Spinal cord (tissue), 10 donors: Measurements from ENCODE around the gene KCNJ10. TPM values are rescaled to one million over a fixed set of nuclear protein-coding genes. Genes with fewer than 3 reads are reported as not detected.

Experiments
- DNase-seq, 6 donors: peaks; one replicate each; pipeline versions ENCODE4 v3.0.0 to v3.0.0-alpha.2; 2013 to 2015; ENCODE audit warnings: low spot score in 6 of 6, low read depth in 4 of 6
- H3K27ac ChIP-seq: one replicate; pipeline ENCODE4 v1.5.1; 2013; ENCODE audit warnings: low read depth, low read length, control low read depth
- H3K27me3 ChIP-seq: one replicate; pipeline ENCODE4 v1.6.1; 2013; ENCODE audit warnings: low read length; ENCODE audit not compliant: control insufficient read depth, insufficient read depth
- H3K36me3 ChIP-seq: one replicate; pipeline ENCODE4 v1.6.1; 2013; ENCODE audit warnings: low read length; ENCODE audit not compliant: control insufficient read depth, insufficient read depth
- H3K4me1 ChIP-seq: one replicate; pipeline ENCODE4 v1.6.1; 2013; ENCODE audit warnings: low read length; ENCODE audit not compliant: control insufficient read depth, insufficient read depth
- H3K4me3 ChIP-seq: one replicate; pipeline ENCODE4 v1.5.1; 2013; ENCODE audit warnings: low read depth, low read length, control low read depth
- H3K9me3 ChIP-seq: one replicate; pipeline ENCODE4 v1.6.1; 2013; ENCODE audit warnings: low read length; ENCODE audit not compliant: control insufficient read depth, insufficient read depth
- WGBS: methylation state at CpG from one replicate; pipeline ENCODE4 v1.1.5; 2013; ENCODE audit warnings: missing lambda C conversion rate; ENCODE audit not compliant: insufficient coverage; 5-methylcytosine and 5-hydroxymethylcytosine counted together
- polyA plus RNA-seq, 2 donors: library from polyadenylated mRNA; unstranded; fragments of 120-200 nt; gene quantifications; one replicate each; pipeline ENCODE4 v1.2.1, GENCODE V29; 2013; ENCODE audit not compliant: insufficient read length in 2 of 2
- total RNA-seq, 2 donors: library from RNA; depleted of rRNA in 1 of 2; stranded (reverse); fragments of 120-200 nt in 1 of 2; fragments of >200 nt in 1 of 2; gene quantifications; one replicate each; pipeline versions ENCODE4 v1.2.3 to v1.2.4, GENCODE V29; 2013 to 2014
- donor health status: healthy.

KCNJ10 gene
- total and polyA plus RNA-seq, 4 donors, result 14.9 to 81.6 (median 42.8) TPM

DNA sequence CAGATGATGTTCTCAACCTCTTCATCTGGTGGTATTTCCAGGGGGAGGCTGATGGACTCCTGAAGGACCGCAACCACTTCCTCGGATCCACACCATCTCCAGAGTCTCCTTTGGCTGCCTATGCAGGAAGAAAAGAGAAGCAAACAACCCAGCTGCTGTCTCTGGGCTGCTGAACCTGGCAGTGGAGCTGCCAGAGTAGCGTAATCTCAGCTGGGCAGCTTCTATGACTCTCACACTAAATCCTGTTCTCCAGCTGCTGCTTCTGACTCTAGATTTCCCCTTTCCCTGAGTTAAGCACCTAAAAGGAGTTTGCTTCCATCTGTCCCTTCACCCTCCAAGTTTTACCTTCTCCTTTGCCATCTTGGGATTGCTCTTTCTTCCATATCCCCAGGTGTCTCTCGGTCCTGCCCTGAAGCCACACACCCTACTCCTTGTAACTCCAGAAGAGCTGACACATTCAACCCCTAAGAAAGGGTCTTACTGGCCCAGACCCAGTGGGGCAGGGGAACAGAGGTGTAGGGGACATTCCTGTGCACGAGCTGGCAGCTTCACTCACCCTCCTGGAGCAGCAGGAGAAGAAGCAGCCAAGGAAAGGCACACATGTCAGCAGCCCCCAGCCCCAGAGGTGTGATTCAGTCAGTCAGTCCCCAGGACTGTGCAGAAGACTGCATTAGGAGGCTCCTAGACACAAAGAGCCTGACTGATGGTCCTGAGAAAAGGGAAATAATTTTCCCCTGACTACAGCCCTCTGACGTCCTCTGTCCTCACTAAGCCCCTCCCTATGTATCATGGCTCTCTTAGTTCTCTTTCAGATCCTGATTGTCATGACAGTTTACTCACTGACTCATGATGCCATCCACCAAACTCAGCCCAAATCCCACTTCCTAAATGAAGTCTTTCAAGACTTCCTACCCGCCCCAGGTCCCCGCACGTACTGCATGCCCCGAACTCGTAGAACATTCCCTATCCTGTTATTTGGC is 116.1 kb downstream of the KCNJ10 start, which contains the start of gene SLAMF9:
Gene SLAMF9 (minus strand): TSS at position 702 of the 980 bp plus-strand sequence. CDS start 100 bp downstream, at position 602.
- no peak for DNase-seq
- Histone ChIP-seq H3K27me3 (no peaks in the 10 kb centered on the region), H3K4me1 (peaks cover 4% of the 10 kb centered on the region), H3K27ac (no peak within 1 kb of the TSS), H3K4me3 (no peak within 1 kb of the TSS), H3K9me3 (no peaks in the 10 kb centered on the region), H3K36me3 (no peaks in the 10 kb centered on the region)
- 72% methylated on average over 5 of the region's 11 CpGs for WGBS

DNA sequence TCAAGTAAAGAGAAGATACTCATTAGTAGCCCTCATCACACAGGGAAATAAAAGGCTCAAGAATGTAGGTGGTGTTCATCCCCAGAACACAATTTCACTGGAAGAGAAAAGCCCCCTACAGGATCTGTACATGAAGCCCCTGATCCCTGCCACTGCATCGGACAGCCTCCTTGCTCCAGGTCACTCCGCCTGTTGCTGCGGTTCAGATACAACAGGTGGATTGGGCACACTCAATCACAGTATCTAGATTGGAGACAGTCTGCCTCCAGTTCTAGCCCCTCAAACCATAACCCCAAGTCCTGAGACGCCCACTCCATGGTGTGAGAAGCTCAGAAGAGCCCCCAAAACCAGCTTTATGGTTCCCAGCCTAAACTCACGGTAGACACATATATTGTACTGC is 117.0 kb downstream of the KCNJ10 start:
- no peak overlapping the region for H3K27ac ChIP-seq
- 96% methylated on average over 4 of the region's 5 CpGs for WGBS
- no peaks in the 10 kb centered on the region for H3K36me3 ChIP-seq
- no peak overlapping the region for H3K4me3 ChIP-seq
- peaks cover 4% of the 10 kb centered on the region for H3K4me1 ChIP-seq
- DNase-seq, result no peak
- no peaks in the 10 kb centered on the region for H3K27me3 ChIP-seq
- H3K9me3 ChIP-seq, result no peaks in the 10 kb centered on the region

DNA sequence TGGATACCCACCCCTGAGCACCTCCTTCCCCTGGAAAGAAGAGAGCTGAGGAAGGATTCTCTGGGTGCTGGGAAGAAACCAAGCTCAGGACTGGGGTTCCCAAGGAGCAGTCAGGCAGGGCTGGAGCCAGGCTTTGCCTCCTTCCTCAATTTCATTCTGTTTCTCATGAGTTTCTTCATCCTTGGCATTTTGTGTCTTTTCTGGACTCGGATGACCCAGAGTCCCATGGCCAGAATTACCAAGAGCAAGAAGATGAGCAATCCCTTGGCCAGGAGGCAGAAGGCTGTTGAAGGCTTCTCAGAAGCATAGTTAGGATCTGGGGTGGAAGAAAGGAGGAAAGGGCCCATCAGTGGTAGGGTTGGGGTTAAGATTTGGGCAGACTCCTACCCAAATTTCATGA is 118.4 kb downstream of the KCNJ10 start:
- no peaks in the 10 kb centered on the region for H3K9me3 ChIP-seq
- DNase-seq, result no peak
- no peak overlapping the region for H3K27ac ChIP-seq
- no peak overlapping the region for H3K4me3 ChIP-seq
- H3K4me1 ChIP-seq, result peaks cover 4% of the 10 kb centered on the region
- H3K36me3 ChIP-seq, result no peaks in the 10 kb centered on the region
- no peaks in the 10 kb centered on the region for H3K27me3 ChIP-seq
- WGBS, result 83% methylated on average over 1 of the region's 1 CpG

DNA sequence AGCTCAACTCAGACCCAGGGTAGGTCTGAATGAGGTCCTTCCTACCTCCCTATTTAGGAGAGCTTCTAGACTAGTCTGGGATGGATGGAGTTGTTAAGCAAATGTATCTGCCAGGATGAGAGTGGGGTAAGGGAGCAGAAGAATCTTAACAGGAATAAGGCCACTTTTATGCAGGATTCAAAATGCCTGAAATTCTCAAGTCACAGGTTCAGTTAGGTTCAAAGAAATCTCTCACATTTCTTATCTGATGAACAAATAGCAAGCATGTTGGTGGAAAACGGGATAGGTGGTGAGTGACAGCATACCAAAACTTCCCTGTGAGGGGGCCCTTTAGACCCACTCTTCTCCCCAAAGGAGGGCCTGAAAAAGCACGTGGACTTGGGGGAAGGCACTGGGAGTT is 118.9 kb downstream of the KCNJ10 start:
- Histone ChIP-seq H3K36me3 (no peaks in the 10 kb centered on the region), H3K4me1 (peaks cover 6% of the 10 kb centered on the region), H3K4me3 (no peak overlapping the region), H3K27ac (no peak overlapping the region), H3K9me3 (no peaks in the 10 kb centered on the region), H3K27me3 (no peaks in the 10 kb centered on the region)
- DNase-seq, result no peak
- WGBS, result 80% methylated on average over 1 of the region's 2 CpGs

DNA sequence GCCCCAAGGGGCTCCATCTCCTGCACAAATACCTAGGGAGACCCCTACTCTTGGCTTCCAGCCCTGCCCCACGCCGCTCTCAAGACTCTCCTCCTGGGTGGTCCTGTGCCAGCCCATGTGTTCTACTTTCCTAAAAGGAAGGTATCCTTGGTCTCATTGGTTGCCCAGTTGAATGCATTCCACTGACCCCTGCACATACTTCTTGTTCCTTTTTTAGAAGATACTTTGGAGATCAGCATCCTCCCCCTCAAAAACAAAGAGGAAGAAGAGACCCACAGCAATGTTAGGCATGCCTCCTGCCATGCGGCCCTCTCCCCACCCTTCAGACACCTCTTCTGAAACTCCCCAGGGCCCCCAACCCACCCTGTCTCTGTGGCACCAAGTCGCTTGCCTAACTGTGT is 120.0 kb downstream of the KCNJ10 start:
- peaks cover 15% of the 10 kb centered on the region for H3K4me1 ChIP-seq
- H3K4me3 ChIP-seq, result no peak overlapping the region
- 91% methylated on average over 4 of the region's 4 CpGs for WGBS
- H3K36me3 ChIP-seq, result no peaks in the 10 kb centered on the region
- H3K27me3 ChIP-seq, result peaks cover under 1% of the 10 kb centered on the region
- H3K9me3 ChIP-seq, result no peaks in the 10 kb centered on the region
- H3K27ac ChIP-seq, result no peak overlapping the region
- no peak for DNase-seq

DNA sequence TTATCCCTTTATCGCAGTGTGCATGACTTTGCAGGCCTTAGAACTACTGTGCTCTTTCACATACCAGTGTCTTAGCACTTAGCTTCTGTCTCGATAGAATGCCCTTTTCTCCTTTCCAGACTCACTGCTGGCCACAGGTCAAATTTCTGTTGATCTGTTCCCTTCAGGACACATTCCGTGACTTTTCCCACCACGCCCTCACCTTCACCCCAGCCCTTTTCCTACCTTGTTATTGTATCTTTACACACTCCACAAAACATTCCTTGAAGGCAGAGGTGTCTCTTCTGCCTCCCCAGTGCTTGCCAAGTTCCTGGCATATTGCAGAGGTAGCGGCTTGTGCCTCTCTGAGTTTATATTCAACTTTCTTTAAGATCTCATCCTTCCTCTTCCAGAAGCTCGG is 120.8 kb downstream of the KCNJ10 start:
- no peaks in the 10 kb centered on the region for H3K36me3 ChIP-seq
- no peak overlapping the region for H3K27ac ChIP-seq
- WGBS, result 89% methylated on average over 6 of the region's 6 CpGs
- no peak for DNase-seq
- H3K4me1 ChIP-seq, result peaks cover 20% of the 10 kb centered on the region
- H3K4me3 ChIP-seq, result no peak overlapping the region
- no peaks in the 10 kb centered on the region for H3K9me3 ChIP-seq
- H3K27me3 ChIP-seq, result peaks cover 7% of the 10 kb centered on the region

Other genes starting within 250 kb of the KCNJ10 start
- under 1 TPM; 0.17 to 0.40 TPM for gene SLAMF8, start 243.3 kb downstream of the KCNJ10 start, total RNA-seq
- not detected for gene SLAMF8, start 243.3 kb downstream of the KCNJ10 start, polyA plus RNA-seq
- under 1 TPM in 1 of 2 donors, not detected in 1; 0.22 TPM for gene VSIG8, start 207.5 kb downstream of the KCNJ10 start, total RNA-seq
- gene VSIG8, start 207.5 kb downstream of the KCNJ10 start, polyA plus RNA-seq, result under 1 TPM; 0.09 to 0.27 TPM
- gene CFAP45, start 170.0 kb downstream of the KCNJ10 start, total RNA-seq, result 1 to 10 TPM; 1.3 to 9.2 TPM
- 10 to 100 TPM in 1 of 2 donors, 1 to 10 TPM in 1; 9.8 to 11.7 TPM for gene CFAP45, start 170.0 kb downstream of the KCNJ10 start, polyA plus RNA-seq
- 10 to 100 TPM; 75.1 to 85.4 TPM for gene TAGLN2, start 144.7 kb downstream of the KCNJ10 start, total RNA-seq
- 100 to 1,000 TPM in 1 of 2 donors, 10 to 100 TPM in 1; 93.0 to 101 TPM for gene TAGLN2, start 144.7 kb downstream of the KCNJ10 start, polyA plus RNA-seq
- 1 to 10 TPM in 1 of 2 donors, under 1 TPM in 1; 0.50 to 1.3 TPM for gene IGSF9, start 124.5 kb downstream of the KCNJ10 start, total RNA-seq
- gene IGSF9, start 124.5 kb downstream of the KCNJ10 start, polyA plus RNA-seq, result 1 to 10 TPM; 4.0 to 4.9 TPM
- gene SLAMF9, start 115.9 kb downstream of the KCNJ10 start, total RNA-seq, result not detected
- gene SLAMF9, start 115.9 kb downstream of the KCNJ10 start, polyA plus RNA-seq, result not detected
- 10 to 100 TPM in 1 of 2 donors, 1 to 10 TPM in 1; 8.8 to 10.5 TPM for gene PIGM, start 38.2 kb downstream of the KCNJ10 start, total RNA-seq
- gene PIGM, start 38.2 kb downstream of the KCNJ10 start, polyA plus RNA-seq, result 10 to 100 TPM; 14.0 to 19.2 TPM
- gene KCNJ9, start 11.4 kb upstream of the KCNJ10 start, total RNA-seq, result 1 to 10 TPM; 2.3 to 5.1 TPM
- 10 to 100 TPM; 10.4 to 11.2 TPM for gene KCNJ9, start 11.4 kb upstream of the KCNJ10 start, polyA plus RNA-seq
- gene IGSF8, start 28.5 kb upstream of the KCNJ10 start, total RNA-seq, result 10 to 100 TPM; 38.5 to 50.2 TPM
- 10 to 100 TPM; 74.5 to 80.3 TPM for gene IGSF8, start 28.5 kb upstream of the KCNJ10 start, polyA plus RNA-seq
- 1,000 to 10,000 TPM in 1 of 2 donors, 100 to 1,000 TPM in 1; 281 to 2,060 TPM for gene ATP1A2, start 45.6 kb upstream of the KCNJ10 start, total RNA-seq
- 100 to 1,000 TPM; 440 to 692 TPM for gene ATP1A2, start 45.6 kb upstream of the KCNJ10 start, polyA plus RNA-seq
- under 1 TPM; 0.10 to 0.50 TPM for gene ATP1A4, start 81.4 kb upstream of the KCNJ10 start, total RNA-seq
- gene ATP1A4, start 81.4 kb upstream of the KCNJ10 start, polyA plus RNA-seq, result 1 to 10 TPM; 2.1 to 2.6 TPM
- gene CASQ1, start 120.4 kb upstream of the KCNJ10 start, total RNA-seq, result 1 to 10 TPM in 1 of 2 donors, under 1 TPM in 1; 0.99 to 1.3 TPM
- gene CASQ1, start 120.4 kb upstream of the KCNJ10 start, polyA plus RNA-seq, result 1 to 10 TPM; 1.4 to 4.6 TPM
- 100 to 1,000 TPM; 135 to 244 TPM for gene PEA15, start 135.2 kb upstream of the KCNJ10 start, total RNA-seq
- 100 to 1,000 TPM; 646 to 919 TPM for gene PEA15, start 135.2 kb upstream of the KCNJ10 start, polyA plus RNA-seq
- gene DCAF8, start 192.4 kb upstream of the KCNJ10 start, total RNA-seq, result 100 to 1,000 TPM in 1 of 2 donors, 10 to 100 TPM in 1; 87.6 to 128 TPM
- 100 to 1,000 TPM; 163 to 179 TPM for gene DCAF8, start 192.4 kb upstream of the KCNJ10 start, polyA plus RNA-seq
- 10 to 100 TPM; 54.6 to 64.4 TPM for gene PEX19, start 215.0 kb upstream of the KCNJ10 start, total RNA-seq
- 10 to 100 TPM; 66.0 to 67.5 TPM for gene PEX19, start 215.0 kb upstream of the KCNJ10 start, polyA plus RNA-seq